Right atrium auricular region (tissue), 2 donors: ENCODE results near the gene PLXND1. TPM values are rescaled to one million over a fixed set of nuclear protein-coding genes. Genes with fewer than 3 reads are reported as not detected.

Source experiments
- DNase-seq: peaks from one replicate; pipeline ENCODE4 v3.0.0-alpha.2; 2019; ENCODE audit warnings: low spot score
- H3K27ac ChIP-seq, 2 donors: fragments of 200-600 bp; sonication (generic); 1 replicate in 1 of 2; 2 replicates in 1 of 2; pipeline ENCODE4 v1.5.1; 2016 to 2019
- H3K27me3 ChIP-seq, 2 donors: fragments of 200-600 bp; sonication (generic); one replicate each; pipeline versions ENCODE4 v1.5.1 to v1.6.0; 2017 to 2019
- H3K36me3 ChIP-seq: fragments of 200-600 bp; sonication (generic); one replicate; pipeline ENCODE4 v1.5.1; 2016
- H3K4me1 ChIP-seq, 2 donors: fragments of 200-600 bp; sonication (generic); one replicate each; pipeline versions ENCODE4 v1.5.1 to v1.6.0; 2017 to 2019
- H3K4me3 ChIP-seq, 2 donors: fragments of 200-600 bp; sonication (generic); 1 replicate in 1 of 2; 2 replicates in 1 of 2; pipeline ENCODE4 v1.5.1; 2017 to 2019; ENCODE audit warnings: mild to moderate bottlenecking in 1 of 2, moderate library complexity in 1 of 2
- H3K9me3 ChIP-seq, 2 donors: fragments of 200-600 bp; sonication (generic); one replicate each; pipeline ENCODE4 v1.5.1; 2019
- total RNA-seq, 2 donors: library from RNA; depleted of rRNA; stranded (reverse); fragments of >200 nt; gene quantifications; one replicate each; pipeline ENCODE4 v1.1.0, GENCODE V29; 2016
- TF ChIP-seq, protein P1 (sequence below), 2 donors: fragments of 200-600 bp; sonication (generic); IDR thresholded peaks; one replicate each; pipeline ENCODE4 v1.5.1; 2019; ENCODE audit warnings: antibody characterized with exemption in 2 of 2

Gene PLXND1
- total RNA-seq, 2 donors from 2014 or later: 44.5 to 93.1 TPM

GRCh38 chr3:129531699-129532098 lies 74.8 kb downstream of the PLXND1 start:
- no peak overlapping the region for H3K27ac ChIP-seq
- no peaks in the 10 kb centered on the region for H3K27me3 ChIP-seq
- H3K4me3 ChIP-seq: no peak overlapping the region
- peaks cover 0 to 6% of the 10 kb centered on the region in 2 donors for H3K4me1 ChIP-seq
- DNase-seq: no peak
- no peaks in the 10 kb centered on the region for H3K9me3 ChIP-seq
- TF ChIP-seq, protein P1, sequence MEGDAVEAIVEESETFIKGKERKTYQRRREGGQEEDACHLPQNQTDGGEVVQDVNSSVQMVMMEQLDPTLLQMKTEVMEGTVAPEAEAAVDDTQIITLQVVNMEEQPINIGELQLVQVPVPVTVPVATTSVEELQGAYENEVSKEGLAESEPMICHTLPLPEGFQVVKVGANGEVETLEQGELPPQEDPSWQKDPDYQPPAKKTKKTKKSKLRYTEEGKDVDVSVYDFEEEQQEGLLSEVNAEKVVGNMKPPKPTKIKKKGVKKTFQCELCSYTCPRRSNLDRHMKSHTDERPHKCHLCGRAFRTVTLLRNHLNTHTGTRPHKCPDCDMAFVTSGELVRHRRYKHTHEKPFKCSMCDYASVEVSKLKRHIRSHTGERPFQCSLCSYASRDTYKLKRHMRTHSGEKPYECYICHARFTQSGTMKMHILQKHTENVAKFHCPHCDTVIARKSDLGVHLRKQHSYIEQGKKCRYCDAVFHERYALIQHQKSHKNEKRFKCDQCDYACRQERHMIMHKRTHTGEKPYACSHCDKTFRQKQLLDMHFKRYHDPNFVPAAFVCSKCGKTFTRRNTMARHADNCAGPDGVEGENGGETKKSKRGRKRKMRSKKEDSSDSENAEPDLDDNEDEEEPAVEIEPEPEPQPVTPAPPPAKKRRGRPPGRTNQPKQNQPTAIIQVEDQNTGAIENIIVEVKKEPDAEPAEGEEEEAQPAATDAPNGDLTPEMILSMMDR (IDR thresholded peaks at IDR 0.05): no peak
- H3K36me3 ChIP-seq: no peaks in the 10 kb centered on the region

DNA sequence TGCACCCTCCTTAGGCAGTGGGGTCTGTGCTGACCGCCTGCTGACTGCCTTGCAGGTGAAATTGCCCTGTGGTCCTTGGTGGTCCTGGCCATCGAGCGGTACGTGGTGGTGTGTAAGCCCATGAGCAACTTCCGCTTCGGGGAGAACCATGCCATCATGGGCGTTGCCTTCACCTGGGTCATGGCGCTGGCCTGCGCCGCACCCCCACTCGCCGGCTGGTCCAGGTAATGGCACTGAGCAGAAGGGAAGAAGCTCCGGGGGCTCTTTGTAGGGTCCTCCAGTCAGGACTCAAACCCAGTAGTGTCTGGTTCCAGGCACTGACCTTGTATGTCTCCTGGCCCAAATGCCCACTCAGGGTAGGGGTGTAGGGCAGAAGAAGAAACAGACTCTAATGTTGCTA lies 75.7 kb downstream of the PLXND1 start:
- Histone ChIP-seq H3K27me3 (no peaks in the 10 kb centered on the region), H3K4me3 (no peak overlapping the region), H3K9me3 (no peaks in the 10 kb centered on the region), H3K27ac (no peak overlapping the region), H3K36me3 (no peaks in the 10 kb centered on the region), H3K4me1 (peaks cover 0 to 6% of the 10 kb centered on the region in 2 donors)
- TF ChIP-seq, protein P1 (IDR thresholded peaks at IDR 0.05): no peak
- no peak for DNase-seq

DNA sequence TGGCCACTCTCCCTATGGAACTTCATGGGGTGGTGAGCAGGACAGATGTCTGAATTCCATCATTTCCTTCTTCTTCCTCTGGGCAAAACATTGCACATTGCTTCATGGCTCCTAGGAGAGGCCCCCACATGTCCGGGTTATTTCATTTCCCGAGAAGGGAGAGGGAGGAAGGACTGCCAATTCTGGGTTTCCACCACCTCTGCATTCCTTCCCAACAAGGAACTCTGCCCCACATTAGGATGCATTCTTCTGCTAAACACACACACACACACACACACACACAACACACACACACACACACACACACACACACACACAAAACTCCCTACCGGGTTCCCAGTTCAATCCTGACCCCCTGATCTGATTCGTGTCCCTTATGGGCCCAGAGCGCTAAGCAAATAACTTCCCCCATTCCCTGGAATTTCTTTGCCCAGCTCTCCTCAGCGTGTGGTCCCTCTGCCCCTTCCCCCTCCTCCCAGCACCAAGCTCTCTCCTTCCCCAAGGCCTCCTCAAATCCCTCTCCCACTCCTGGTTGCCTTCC lies 76.2 kb downstream of the PLXND1 start:
- H3K36me3 ChIP-seq: no peaks in the 10 kb centered on the region
- no peaks in the 10 kb centered on the region for H3K27me3 ChIP-seq
- H3K4me1 ChIP-seq: peaks cover 0 to 6% of the 10 kb centered on the region in 2 donors
- H3K4me3 ChIP-seq: no peak overlapping the region
- no peaks in the 10 kb centered on the region for H3K9me3 ChIP-seq
- TF ChIP-seq, protein P1 (IDR thresholded peaks at IDR 0.05): no peak
- DNase-seq: no peak
- no peak overlapping the region for H3K27ac ChIP-seq

DNA sequence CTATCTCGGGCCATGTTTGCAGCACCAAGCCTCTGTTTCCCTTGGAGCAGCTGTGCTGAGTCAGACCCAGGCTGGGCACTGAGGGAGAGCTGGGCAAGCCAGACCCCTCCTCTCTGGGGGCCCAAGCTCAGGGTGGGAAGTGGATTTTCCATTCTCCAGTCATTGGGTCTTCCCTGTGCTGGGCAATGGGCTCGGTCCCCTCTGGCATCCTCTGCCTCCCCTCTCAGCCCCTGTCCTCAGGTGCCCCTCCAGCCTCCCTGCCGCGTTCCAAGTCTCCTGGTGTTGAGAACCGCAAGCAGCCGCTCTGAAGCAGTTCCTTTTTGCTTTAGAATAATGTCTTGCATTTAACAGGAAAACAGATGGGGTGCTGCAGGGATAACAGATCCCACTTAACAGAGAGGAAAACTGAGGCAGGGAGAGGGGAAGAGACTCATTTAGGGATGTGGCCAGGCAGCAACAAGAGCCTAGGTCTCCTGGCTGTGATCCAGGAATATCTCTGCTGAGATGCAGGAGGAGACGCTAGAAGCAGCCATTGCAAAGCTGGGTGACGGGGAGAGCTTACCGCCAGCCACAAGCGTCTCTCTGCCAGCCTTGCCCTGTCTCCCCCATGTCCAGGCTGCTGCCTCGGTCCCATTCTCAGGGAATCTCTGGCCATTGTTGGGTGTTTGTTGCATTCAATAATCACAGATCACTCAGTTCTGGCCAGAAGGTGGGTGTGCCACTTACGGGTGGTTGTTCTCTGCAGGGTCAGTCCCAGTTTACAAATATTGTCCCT lies 76.9 kb downstream of the PLXND1 start:
- no peaks in the 10 kb centered on the region for H3K9me3 ChIP-seq
- no peaks in the 10 kb centered on the region for H3K36me3 ChIP-seq
- H3K27ac ChIP-seq: no peak overlapping the region
- TF ChIP-seq, protein P1 (IDR thresholded peaks at IDR 0.05): no peak
- no peak for DNase-seq
- peaks cover 0 to 6% of the 10 kb centered on the region in 2 donors for H3K4me1 ChIP-seq
- no peaks in the 10 kb centered on the region for H3K27me3 ChIP-seq
- H3K4me3 ChIP-seq: no peak overlapping the region

- Histone ChIP-seq H3K4me3 (no peak within 1 kb of the TSS), H3K4me1 (peaks cover 0 to 6% of the 10 kb centered on the region in 2 donors), H3K27ac (no peak within 1 kb of the TSS), H3K36me3 (no peaks in the 10 kb centered on the region), H3K9me3 (no peaks in the 10 kb centered on the region), H3K27me3 (no peaks in the 10 kb centered on the region)
- DNase-seq: no peak
- TF ChIP-seq, protein P1 (IDR thresholded peaks at IDR 0.05): no peak
Observed at GRCh38 chr3:129528589-129529100, 77.8 kb downstream of the PLXND1 start, which contains the start of gene RHO. TSS of gene RHO (plus strand) at chr3:129528639. CDS start at chr3:129528734, 95 bp downstream.
